ENCODE data around the gene SEBOX. TPM values are rescaled to one million over a fixed set of nuclear protein-coding genes. Genes with fewer than 3 reads are reported as not detected.

The SEBOX gene
- polyA plus RNA-seq, 2 of the 4 experiments (the other 2 are of a cell fraction), result not detected

GRCh38 chr17:28317099-28317965, 47.7 kb downstream of the SEBOX start:
- CTCF ChIA-PET, result interaction anchor here (0.9 to 2.8 kb wide), 5 partner anchors 11 to 86 kb away, joined by 4 to 10 read pairs (median 6); no protein-coding TSS in a partner anchor
- POLR2A ChIA-PET, result no interaction called here
- Histone ChIP-seq H3K4me1 (peaks cover 40% of the 10 kb centered on the region), H3K4me2 (peak overlapping the region; percentile 89; the same call in 1 of the 3 replicates), H3K9me3 (no peaks in the 10 kb centered on the region), H3K27ac (no peak overlapping the region), H3K4me3 (no peak overlapping the region)
- no peak for DNase-seq (ENCODE audit: low read depth in 1 of 2, low spot score in 1 of 2)
- TF ChIP-seq RARB (CRISPR knock-in tag; IDR thresholded peaks at IDR 0.05) (no peak), KDM1A (IDR thresholded peaks at IDR 0.05; ENCODE audit: low read depth) (no peak), HMGXB4 (CRISPR knock-in tag; IDR thresholded peaks at IDR 0.05; ENCODE audit: borderline replicate concordance) (no peak), ELK1 (IDR thresholded peaks at IDR 0.05; ENCODE audit: low read depth, low read length) (no peak), TFCP2L1 (CRISPR knock-in tag; IDR thresholded peaks at IDR 0.05) (no peak), EP300 (IDR thresholded peaks at IDR 0.05) (no peak), SMC3 (IDR thresholded peaks at IDR 0.05) (no peak), ZC3H11A (IDR thresholded peaks at IDR 0.05) (no peak), E2F6 (IDR thresholded peaks at IDR 0.05; ENCODE audit: borderline replicate concordance, low read depth) (no peak), MAX (IDR thresholded peaks at IDR 0.05) (no peak), USF2 (IDR thresholded peaks at IDR 0.05) (no peak)
- no peak for ATAC-seq
- WGBS (ENCODE audit: missing lambda C conversion rate), result 93% methylated on average over 21 of the region's 21 CpGs
- FAIRE-seq, result no peak

- H3K27ac ChIP-seq, result no peak overlapping the region
- H3K4me3 ChIP-seq, result no peak overlapping the region
- ChIA-PET CTCF (interaction anchor here (1.0 to 2.6 kb wide), 3 partner anchors 12 to 85 kb away, joined by 3 to 10 read pairs (median 4); no protein-coding TSS in a partner anchor), POLR2A (no interaction called here)
- no peak for FAIRE-seq
- peaks cover 36% of the 10 kb centered on the region for H3K4me1 ChIP-seq
- 81% methylated on average over 4 of the region's 4 CpGs for WGBS (ENCODE audit: missing lambda C conversion rate)
- no peak for DNase-seq (ENCODE audit: low read depth in 1 of 2, low spot score in 1 of 2)
- TF ChIP-seq TFCP2L1 (CRISPR knock-in tag; IDR thresholded peaks at IDR 0.05) (no peak), MAFK (IDR thresholded peaks at IDR 0.05; ENCODE audit: partially characterized antibody) (peak; percentile 81)
- H3K4me2 ChIP-seq, result no peak overlapping the region
- no peaks in the 10 kb centered on the region for H3K9me3 ChIP-seq
- no peak for ATAC-seq
These were observed 48.9 kb downstream of the SEBOX start for GRCh38 chr17:28315846-28316705.

- no peak for ATAC-seq
- CTCF ChIA-PET, result interaction anchor here (1.7 to 1.9 kb wide), 2 partner anchors 11 to 63 kb away, joined by 6 read pairs; no protein-coding TSS in a partner anchor
- H3K27ac ChIP-seq, result no peak overlapping the region
- TF ChIP-seq MAX (IDR thresholded peaks at IDR 0.05) (no peak), TFCP2L1 (CRISPR knock-in tag; IDR thresholded peaks at IDR 0.05) (no peak), MAZ (IDR thresholded peaks at IDR 0.05; ENCODE audit: borderline replicate concordance, low read depth, low read length) (no peak), ZC3H11A (IDR thresholded peaks at IDR 0.05) (no peak), POLR2A (IDR thresholded peaks at IDR 0.05; ENCODE audit: low read length) (no peak), HOXA7 (CRISPR knock-in tag; IDR thresholded peaks at IDR 0.05) (no peak), CEBPB (IDR thresholded peaks at IDR 0.05) (no peak), CBX8 (IDR thresholded peaks at IDR 0.05) (no peak), REST (IDR thresholded peaks at IDR 0.05) (no peak), HDAC2 (IDR thresholded peaks at IDR 0.05) (no peak), USF2 (IDR thresholded peaks at IDR 0.05) (no peak)
These were observed 51.2 kb downstream of the SEBOX start for GRCh38 chr17:28313841-28314240.

More at GRCh38 chr17:28313841-28314240, 51.2 kb downstream of the SEBOX start:
- DNase-seq (ENCODE audit: low read depth in 1 of 2, low spot score in 1 of 2) (no peak), FAIRE-seq (no peak)
- WGBS (ENCODE audit: missing lambda C conversion rate), result 87% methylated on average over 2 of the region's 2 CpGs
- no peak overlapping the region for H3K4me2 ChIP-seq
- no peak overlapping the region for H3K4me3 ChIP-seq
- peaks cover 22% of the 10 kb centered on the region for H3K4me1 ChIP-seq
- POLR2A ChIA-PET, result interaction anchor here (0.8 kb wide), 1 partner anchor 22 kb away, joined by 3 read pairs; the partner anchor contains the start of genes IFT20 and TNFAIP1
- no peaks in the 10 kb centered on the region for H3K9me3 ChIP-seq

Measured in A549 (cell line).